BE2C (cell line): Measurements from ENCODE around the gene PIGH.

Experiments
- DNase-seq: peaks from one replicate; pipeline ENCODE4 v3.0.0-alpha.2; 2020
- H3K27me3 ChIP-seq: fragments of 250-450 bp; sonication (Bioruptor Pico); 2 replicates; pipeline ENCODE4 v1.5.1; 2020; ENCODE audit warnings: mild to moderate bottlenecking
- H3K36me3 ChIP-seq: fragments of 250-450 bp; sonication (Bioruptor Pico); 2 replicates; pipeline ENCODE4 v1.5.1; 2020; ENCODE audit warnings: mild to moderate bottlenecking
- H3K4me1 ChIP-seq: fragments of 250-450 bp; sonication (Bioruptor Pico); 2 replicates; pipeline ENCODE4 v1.5.1; 2020
- H3K4me3 ChIP-seq: 2 replicates; pipeline ENCODE4 v1.5.1; 2011; ENCODE audit warnings: low read depth, low read length
- H3K9me3 ChIP-seq: fragments of 250-450 bp; sonication (Bioruptor Pico); 2 replicates; pipeline ENCODE4 v1.5.1; 2020
- CTCF ChIP-seq: IDR thresholded peaks from 2 replicates; pipeline ENCODE4 v1.5.1; 2012; ENCODE audit warnings: mild to moderate bottlenecking, low read depth, low read length

Gene PIGH

DNA sequence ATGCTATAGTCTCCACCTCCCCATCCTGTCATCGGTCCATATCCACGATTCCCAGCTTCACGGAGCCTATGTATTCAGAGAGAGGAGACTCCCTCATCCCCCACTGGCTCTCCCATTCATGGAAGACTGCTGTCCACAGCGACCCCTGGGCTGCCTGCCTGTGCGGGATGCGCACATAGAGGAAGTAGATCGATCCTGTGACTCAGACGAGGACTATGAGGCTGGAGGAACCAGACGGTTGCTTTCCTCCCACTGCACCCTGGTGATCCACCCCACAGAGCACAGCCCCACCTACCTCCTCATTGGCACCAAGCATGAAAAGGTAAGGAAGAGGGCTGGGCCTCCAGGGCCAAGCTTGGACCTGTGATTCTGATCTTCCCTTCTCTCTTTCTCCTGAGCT is 24.4 kb downstream of the PIGH start:
- H3K4me1 ChIP-seq, result no peaks in the 10 kb centered on the region
- H3K36me3 ChIP-seq, result no peaks in the 10 kb centered on the region
- H3K27me3 ChIP-seq, result no peaks in the 10 kb centered on the region
- no peak overlapping the region for H3K4me3 ChIP-seq
- TF ChIP-seq CTCF, result no peak
- no peaks in the 10 kb centered on the region for H3K9me3 ChIP-seq
- DNase-seq, result no peak

DNA sequence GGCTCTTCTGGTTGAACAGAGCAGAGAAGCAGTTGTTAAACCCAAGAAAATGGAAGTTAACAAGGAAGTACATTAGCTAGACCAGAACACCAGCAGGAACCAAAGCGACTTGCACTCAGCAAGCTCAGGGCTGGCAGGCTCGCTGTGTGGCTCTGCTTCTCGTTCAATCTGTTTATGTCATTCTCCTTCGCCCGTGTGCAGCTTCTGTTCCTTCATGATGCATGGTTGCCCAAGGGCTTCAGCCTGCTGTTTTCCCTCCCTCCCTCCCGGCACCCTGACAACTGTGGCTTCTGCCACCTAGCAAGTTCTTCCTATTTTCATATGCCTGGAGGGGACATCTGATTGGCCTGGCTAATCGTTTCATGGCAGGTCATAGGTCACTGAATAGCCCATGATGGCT is 25.3 kb downstream of the PIGH start:
- H3K27me3 ChIP-seq, result no peaks in the 10 kb centered on the region
- H3K9me3 ChIP-seq, result no peaks in the 10 kb centered on the region
- H3K4me1 ChIP-seq, result no peaks in the 10 kb centered on the region
- H3K36me3 ChIP-seq, result no peaks in the 10 kb centered on the region
- H3K4me3 ChIP-seq, result no peak overlapping the region
- no peak for DNase-seq
- no peak for TF ChIP-seq CTCF

GRCh38 chr14:67574156-67574555 is 25.9 kb downstream of the PIGH start:
- no peak for TF ChIP-seq CTCF
- no peaks in the 10 kb centered on the region for H3K9me3 ChIP-seq
- no peaks in the 10 kb centered on the region for H3K27me3 ChIP-seq
- no peak for DNase-seq
- H3K4me3 ChIP-seq, result no peak overlapping the region
- H3K36me3 ChIP-seq, result no peaks in the 10 kb centered on the region
- no peaks in the 10 kb centered on the region for H3K4me1 ChIP-seq

DNA sequence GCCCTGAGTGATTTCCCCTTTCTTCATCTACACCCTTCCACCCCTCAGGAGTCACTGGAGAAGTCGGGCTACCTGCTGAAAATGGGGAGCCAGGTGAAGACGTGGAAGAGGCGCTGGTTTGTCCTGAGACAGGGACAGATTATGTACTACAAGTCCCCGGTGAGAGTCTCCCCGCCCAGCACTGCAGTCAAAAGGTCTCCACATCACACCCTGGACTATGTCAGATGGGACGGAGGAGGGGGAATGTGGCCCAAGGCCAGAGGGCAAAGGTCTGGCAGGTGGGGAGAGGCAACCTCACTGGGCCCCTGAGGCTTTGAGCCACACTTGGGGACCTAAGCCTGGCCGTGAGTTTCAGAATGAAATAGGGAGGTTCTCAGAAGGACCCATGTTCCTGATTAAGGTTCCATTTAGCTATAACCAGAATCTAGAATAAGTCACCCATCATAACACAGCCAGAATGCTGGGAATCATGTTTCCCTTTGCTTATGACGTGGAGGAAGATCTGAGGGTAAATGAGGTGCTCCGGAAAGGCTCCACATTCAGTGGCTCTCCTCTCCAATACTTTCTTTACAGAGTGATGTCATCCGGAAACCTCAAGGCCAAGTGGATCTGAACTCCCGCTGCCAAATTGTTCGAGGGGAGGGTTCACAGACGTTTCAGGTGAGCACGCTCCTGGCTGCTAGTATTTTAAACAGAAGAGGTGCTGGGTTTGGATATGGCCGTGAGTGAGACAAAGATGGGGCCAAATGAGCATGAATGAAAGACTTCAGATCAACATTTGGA is 26.6 kb downstream of the PIGH start:
- Histone ChIP-seq H3K4me3 (no peak overlapping the region), H3K9me3 (no peaks in the 10 kb centered on the region), H3K4me1 (no peaks in the 10 kb centered on the region), H3K27me3 (no peaks in the 10 kb centered on the region), H3K36me3 (no peaks in the 10 kb centered on the region)
- TF ChIP-seq CTCF, result no peak
- DNase-seq, result no peak

- Histone ChIP-seq H3K4me1 (no peaks in the 10 kb centered on the region), H3K4me3 (no peak overlapping the region), H3K27me3 (no peaks in the 10 kb centered on the region), H3K9me3 (no peaks in the 10 kb centered on the region), H3K36me3 (no peaks in the 10 kb centered on the region)
- no peak for DNase-seq
- no peak for TF ChIP-seq CTCF
Measured at GRCh38 chr14:67572608-67573007, 27.5 kb downstream of the PIGH start.

DNA sequence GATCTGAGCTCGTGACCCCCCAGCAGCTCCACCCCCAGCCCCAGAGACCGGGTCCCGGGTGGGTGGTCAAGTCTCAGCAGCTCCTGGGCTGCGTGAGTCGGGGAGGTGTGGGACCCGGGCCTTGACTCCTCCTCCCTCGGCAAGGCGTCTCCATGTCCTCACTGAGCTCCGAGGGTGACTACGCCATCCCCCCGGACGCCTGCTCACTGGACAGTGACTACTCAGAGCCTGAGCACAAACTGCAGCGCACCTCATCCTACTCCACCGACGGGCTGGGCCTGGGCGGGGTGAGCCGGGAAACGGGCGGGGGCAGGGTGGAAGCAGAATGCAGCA is 28.1 kb downstream of the PIGH start:
- no peak for DNase-seq
- no peaks in the 10 kb centered on the region for H3K36me3 ChIP-seq
- H3K9me3 ChIP-seq, result no peaks in the 10 kb centered on the region
- no peak for TF ChIP-seq CTCF
- no peak overlapping the region for H3K4me3 ChIP-seq
- no peaks in the 10 kb centered on the region for H3K27me3 ChIP-seq
- no peaks in the 10 kb centered on the region for H3K4me1 ChIP-seq
